Lower leg skin (tissue), 3 donors: ENCODE measurements around the gene ARHGEF26.

Experiments
- CTCF ChIP-seq, 3 donors: fragments of 450-650 bp; IDR thresholded peaks; one replicate each; pipeline ENCODE4 v1.5.1; 2016; ENCODE audit warnings: antibody characterized with exemption in 3 of 3, mild to moderate bottlenecking in 3 of 3, moderate library complexity in 2 of 3
- POLR2A ChIP-seq, 2 donors: fragments of 450-650 bp; IDR thresholded peaks; one replicate each; pipeline ENCODE4 v1.6.1; 2016 to 2017; ENCODE audit warnings: antibody characterized with exemption in 2 of 2, mild to moderate bottlenecking in 1 of 2, moderate library complexity in 1 of 2

GRCh38 chr3:154170300-154170699 lies 49.1 kb downstream of the ARHGEF26 start:
- TF ChIP-seq POLR2A (IDR thresholded peaks at IDR 0.05) (no peak), CTCF (IDR thresholded peaks at IDR 0.05) (no peak)
